Spleen (tissue), 11 donors: ENCODE measurements around the gene TSPOAP1. TPM values are rescaled to one million over a fixed set of nuclear protein-coding genes. Genes with fewer than 3 reads are reported as not detected.

Experiments used
- DNase-seq: peaks from one replicate; pipeline ENCODE4 v3.0.0-alpha.2; 2020
- H3K27ac ChIP-seq, 8 donors: fragments of 200-600 bp; sonication (generic) in 7 of 8; 1 replicate in 4 of 8; 2 replicates in 4 of 8; pipeline versions ENCODE4 v1.5.0 to v1.8.0; 2016 to 2021; ENCODE audit warnings: inconsistent platforms in 4 of 8, mild to moderate bottlenecking in 4 of 8, moderate library complexity in 1 of 8
- H3K27me3 ChIP-seq, 7 donors: fragments of 200-600 bp; sonication (generic) in 6 of 7; replicated peaks in 1 of 7; 1 replicate in 4 of 7; 2 replicates in 3 of 7; pipeline versions ENCODE4 v1.5.0 to v1.8.0; 2016 to 2021; ENCODE audit warnings: inconsistent platforms in 3 of 7, mild to moderate bottlenecking in 1 of 7
- H3K36me3 ChIP-seq, 6 donors: fragments of 200-600 bp; sonication (generic) in 5 of 6; 1 replicate in 4 of 6; 2 replicates in 2 of 6; pipeline versions ENCODE4 v1.5.0 to v1.8.0; 2016 to 2021; ENCODE audit warnings: inconsistent platforms in 2 of 6
- H3K4me1 ChIP-seq, 6 donors: fragments of 200-600 bp; sonication (generic) in 5 of 6; 1 replicate in 3 of 6; 2 replicates in 3 of 6; pipeline versions ENCODE4 v1.5.0 to v1.8.0; 2016 to 2021; ENCODE audit warnings: inconsistent platforms in 3 of 6
- H3K4me3 ChIP-seq, 8 donors: fragments of 200-600 bp; sonication (generic) in 7 of 8; 1 replicate in 4 of 8; 2 replicates in 4 of 8; pipeline versions ENCODE4 v1.5.0 to v1.8.0; 2016 to 2021; ENCODE audit warnings: inconsistent platforms in 4 of 8, mild to moderate bottlenecking in 4 of 8, moderate library complexity in 2 of 8
- H3K9me3 ChIP-seq, 8 donors: fragments of 200-600 bp; sonication (generic) in 7 of 8; 1 replicate in 4 of 8; 2 replicates in 4 of 8; pipeline versions ENCODE4 v1.5.0 to v1.8.0; 2016 to 2021; ENCODE audit warnings: inconsistent platforms in 4 of 8
- POLR2A ChIP-seq, 3 donors: fragments of 450-650 bp; IDR thresholded peaks; one replicate each; pipeline ENCODE4 v1.5.1; 2017; ENCODE audit warnings: antibody characterized with exemption in 3 of 3, mild to moderate bottlenecking in 1 of 3
- POLR2AphosphoS5 ChIP-seq, 3 donors: sonication (generic); formaldehyde crosslinking; IDR thresholded peaks; one replicate each; pipeline ENCODE4 v1.5.1; 2017; ENCODE audit warnings: antibody characterized with exemption in 3 of 3
- WGBS, 5 donors: extraction: QIAGEN DNeasy Blood & Tissue Kit in 3 of 5; methylation state at CpG; one replicate each; pipeline versions ENCODE4 v1.1.5 to v1.1.7; 2013 to 2018; 5-methylcytosine and 5-hydroxymethylcytosine counted together
- intact Hi-C: fragments of 100-400 bp; cut with DNase I; formaldehyde crosslinking; loops from one replicate; pipeline ENCODE4 v1.15.0; 2023; ENCODE audit warnings: low total_unique reads
- polyA plus RNA-seq, 3 donors: library from polyadenylated mRNA; stranded (reverse); fragments of 200-250 nt; gene quantifications; one replicate each; pipeline ENCODE4 v1.2.1, GENCODE V29; 2013
- total RNA-seq, 7 donors: library from RNA; depleted of rRNA in 3 of 7; stranded (reverse); fragments of >200 nt in 3 of 7; fragmentation: NEBNext Ultra II Directional in 4 of 7; extraction: Animal tissue kit (Norgen Biotek cat#: 25700) in 4 of 7; gene quantifications; one replicate each; pipeline versions ENCODE4 v1.1.0 to v1.2.1, GENCODE V29; 2016 to 2021
- TF ChIP-seq, protein P1 (sequence below), 11 experiments: fragments of 200-600 bp in 7 of 11; fragments of 450-650 bp in 4 of 11; sonication (generic) in 4 of 11; IDR thresholded peaks in 8 of 11; conservative IDR thresholded peaks in 3 of 11; 1 replicate in 7 of 11; 2 replicates in 4 of 11; pipeline versions ENCODE4 v1.4.0 to v1.8.0; 2016 to 2021; ENCODE audit warnings: antibody characterized with exemption in 11 of 11, inconsistent platforms in 4 of 11, mild to moderate bottlenecking in 1 of 11
- donor health status: healthy with polysubstance abuse.
- donor health status: DM: no; HTN: no; CAD: no; lungs with moderate emphysema.
- donor health status: DM: no; HTN: no; CAD: no.
- donor health status: Bipolar disorder and iron deficiency.
- donor health status: healthy.
- donor health status: DM: no; HTN: no; CAD: no.
- donor health status: DM: yes; HTN: yes; CAD: no.

The TSPOAP1 gene
- total and polyA plus RNA-seq, 10 donors = 11.5 to 31.8 (median 18.6) TPM

DNA sequence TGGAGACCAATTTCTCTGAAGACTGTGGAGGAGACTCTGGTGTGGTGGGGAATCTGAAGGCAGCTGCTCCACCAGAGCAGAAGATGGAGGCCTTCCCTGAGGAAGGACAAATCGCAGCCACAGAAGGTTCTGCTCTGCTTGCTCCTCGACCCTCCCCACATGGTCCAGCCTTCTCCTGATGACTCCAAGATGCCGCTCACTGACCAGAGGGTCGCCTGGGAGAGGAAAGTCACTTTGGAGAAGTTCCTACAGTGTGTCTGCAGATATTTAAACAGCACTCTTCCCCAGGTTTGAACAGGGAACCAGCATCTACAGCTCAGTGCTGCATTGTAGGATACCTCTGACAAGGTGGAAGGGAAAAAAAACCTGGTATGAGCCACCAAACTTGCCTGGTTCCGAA is 44.4 kb upstream of the TSPOAP1 start:
- Histone ChIP-seq H3K4me1 (peaks cover 0 to 35% (median 2%) of the 10 kb centered on the region in 6 donors), H3K27ac (no peak overlapping the region), H3K9me3 (no peaks in the 10 kb centered on the region), H3K27me3 (no peaks in the 10 kb centered on the region), H3K36me3 (no peaks in the 10 kb centered on the region), H3K4me3 (no peak overlapping the region)
- no peak for TF ChIP-seq POLR2A (IDR thresholded peaks at IDR 0.05)
- no peak for TF ChIP-seq POLR2AphosphoS5 (IDR thresholded peaks at IDR 0.05)
- TF ChIP-seq, protein P1, sequence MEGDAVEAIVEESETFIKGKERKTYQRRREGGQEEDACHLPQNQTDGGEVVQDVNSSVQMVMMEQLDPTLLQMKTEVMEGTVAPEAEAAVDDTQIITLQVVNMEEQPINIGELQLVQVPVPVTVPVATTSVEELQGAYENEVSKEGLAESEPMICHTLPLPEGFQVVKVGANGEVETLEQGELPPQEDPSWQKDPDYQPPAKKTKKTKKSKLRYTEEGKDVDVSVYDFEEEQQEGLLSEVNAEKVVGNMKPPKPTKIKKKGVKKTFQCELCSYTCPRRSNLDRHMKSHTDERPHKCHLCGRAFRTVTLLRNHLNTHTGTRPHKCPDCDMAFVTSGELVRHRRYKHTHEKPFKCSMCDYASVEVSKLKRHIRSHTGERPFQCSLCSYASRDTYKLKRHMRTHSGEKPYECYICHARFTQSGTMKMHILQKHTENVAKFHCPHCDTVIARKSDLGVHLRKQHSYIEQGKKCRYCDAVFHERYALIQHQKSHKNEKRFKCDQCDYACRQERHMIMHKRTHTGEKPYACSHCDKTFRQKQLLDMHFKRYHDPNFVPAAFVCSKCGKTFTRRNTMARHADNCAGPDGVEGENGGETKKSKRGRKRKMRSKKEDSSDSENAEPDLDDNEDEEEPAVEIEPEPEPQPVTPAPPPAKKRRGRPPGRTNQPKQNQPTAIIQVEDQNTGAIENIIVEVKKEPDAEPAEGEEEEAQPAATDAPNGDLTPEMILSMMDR (IDR thresholded peaks at IDR 0.05 in 8 of 11, conservative IDR thresholded peaks at IDR 0.05 in 3 of 11) = no peak
- WGBS, 5 donors = 82 to 91% (median 89%) methylated on average over 4 to 5 of the region's 5 CpGs
- DNase-seq = no peak
- intact Hi-C loops = no loop called here

- intact Hi-C loops = no loop called here
- Histone ChIP-seq H3K4me1 (peaks cover 0 to 27% (median 2%) of the 10 kb centered on the region in 6 donors), H3K27ac (no peak overlapping the region)
Observed at GRCh38 chr17:58371300-58371950, 42.8 kb upstream of the TSPOAP1 start.

DNA sequence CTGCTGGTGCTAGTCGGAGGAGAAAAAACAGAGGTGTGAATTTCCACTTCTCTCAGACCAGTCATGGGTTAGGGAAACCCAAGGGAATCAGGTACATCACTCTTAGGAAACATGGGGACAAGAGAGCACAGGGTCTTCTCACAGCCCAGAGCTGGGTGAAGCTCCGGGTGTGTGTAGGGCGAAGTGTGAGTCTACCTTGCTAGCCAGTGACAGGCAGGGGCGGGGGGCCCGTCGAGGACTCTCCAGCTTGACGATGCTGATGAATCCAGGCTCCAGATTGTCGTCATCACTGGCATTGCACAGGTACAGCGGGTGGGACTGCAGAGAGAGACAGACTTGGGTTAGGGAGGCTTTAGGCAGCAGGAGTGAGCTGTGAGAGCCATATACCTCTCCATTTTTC is 42.1 kb upstream of the TSPOAP1 start:
- Histone ChIP-seq H3K9me3 (no peaks in the 10 kb centered on the region), H3K27ac (no peak overlapping the region), H3K4me1 (peaks cover 0 to 27% (median 2%) of the 10 kb centered on the region in 6 donors), H3K36me3 (no peaks in the 10 kb centered on the region), H3K4me3 (no peak overlapping the region), H3K27me3 (no peaks in the 10 kb centered on the region)
- WGBS, 5 donors = 87 to 93% (median 89%) methylated on average over 9 of the region's 9 CpGs
- TF ChIP-seq POLR2AphosphoS5 (IDR thresholded peaks at IDR 0.05) (no peak), POLR2A (IDR thresholded peaks at IDR 0.05) (no peak)
- TF ChIP-seq, protein P1 (IDR thresholded peaks at IDR 0.05 in 8 of 11, conservative IDR thresholded peaks at IDR 0.05 in 3 of 11) = no peak
- DNase-seq = no peak
- intact Hi-C loops = no loop called here

More at GRCh38 chr17:58371300-58371950, 42.8 kb upstream of the TSPOAP1 start:
- TF ChIP-seq POLR2AphosphoS5 (IDR thresholded peaks at IDR 0.05) = no peak
- TF ChIP-seq POLR2A (IDR thresholded peaks at IDR 0.05) = no peak
- TF ChIP-seq, protein P1 (IDR thresholded peaks at IDR 0.05 in 8 of 11, conservative IDR thresholded peaks at IDR 0.05 in 3 of 11) = no peak
- no peak for DNase-seq
- 78 to 91% (median 86%) methylated on average over 6 of the region's 6 CpGs for WGBS, 5 donors
- no peaks in the 10 kb centered on the region for H3K36me3 ChIP-seq
- no peaks in the 10 kb centered on the region for H3K9me3 ChIP-seq
- H3K27me3 ChIP-seq = no peaks in the 10 kb centered on the region
- no peak overlapping the region for H3K4me3 ChIP-seq

DNA sequence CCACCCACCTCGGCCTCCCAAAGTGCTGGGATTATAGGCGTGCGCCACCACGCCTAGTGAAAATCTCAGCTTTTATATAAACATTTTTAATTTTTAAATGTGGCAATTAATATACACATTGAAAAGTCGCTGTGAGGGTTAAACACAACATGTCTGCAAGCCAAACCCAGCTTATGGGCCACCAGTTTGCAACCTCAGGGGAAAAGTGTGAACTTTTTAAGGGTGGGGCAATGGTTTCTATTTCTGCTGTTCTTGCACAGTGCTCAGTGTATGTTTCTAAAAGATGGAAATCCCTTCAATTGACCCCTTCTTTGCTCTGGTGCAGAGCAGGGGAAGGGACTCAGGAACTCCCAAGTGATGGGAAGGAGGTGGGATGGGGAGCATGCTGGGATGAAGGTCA is 41.7 kb upstream of the TSPOAP1 start:
- H3K4me1 ChIP-seq = peaks cover 0 to 27% (median 2%) of the 10 kb centered on the region in 6 donors
- H3K36me3 ChIP-seq = no peaks in the 10 kb centered on the region
- no peaks in the 10 kb centered on the region for H3K27me3 ChIP-seq
- TF ChIP-seq, protein P1 (IDR thresholded peaks at IDR 0.05 in 8 of 11, conservative IDR thresholded peaks at IDR 0.05 in 3 of 11) = no peak
- no peak for TF ChIP-seq POLR2AphosphoS5 (IDR thresholded peaks at IDR 0.05)
- TF ChIP-seq POLR2A (IDR thresholded peaks at IDR 0.05) = no peak
- WGBS, 5 donors = 86 to 90% (median 88%) methylated on average over 5 of the region's 5 CpGs
- no peak for DNase-seq
- H3K27ac ChIP-seq = no peak overlapping the region
- no peaks in the 10 kb centered on the region for H3K9me3 ChIP-seq
- no peak overlapping the region for H3K4me3 ChIP-seq
- intact Hi-C loops = no loop called here
